Endodermal cell (in vitro differentiated cells): ENCODE measurements around the gene EXOC6. TPM values are rescaled to one million over a fixed set of nuclear protein-coding genes. Genes with fewer than 3 reads are reported as not detected.

ENCODE experiments used
- DNase-seq: peaks from one replicate; pipeline ENCODE4 v3.0.0-alpha.2; 2017
- H3K27ac ChIP-seq: 2 replicates; pipeline ENCODE4 v1.5.1; 2013; ENCODE audit warnings: mild to moderate bottlenecking, low read depth, low read length, moderate library complexity
- H3K27me3 ChIP-seq: 2 replicates; pipeline ENCODE4 v1.6.1; 2013; ENCODE audit warnings: mild to moderate bottlenecking, low read length, moderate library complexity; ENCODE audit not compliant: insufficient read depth, control insufficient read depth, poor library complexity, severe bottlenecking
- H3K36me3 ChIP-seq: 2 replicates; pipeline ENCODE4 v1.7.0; 2013; ENCODE audit warnings: mild to moderate bottlenecking, low read length, moderate library complexity; ENCODE audit not compliant: control insufficient read depth, insufficient read depth
- H3K4me1 ChIP-seq: one replicate; pipeline ENCODE4 v1.7.0; 2013; ENCODE audit warnings: low read length; ENCODE audit not compliant: control insufficient read depth, insufficient read depth
- H3K4me3 ChIP-seq: 2 replicates; pipeline ENCODE4 v1.5.1; 2013; ENCODE audit warnings: mild to moderate bottlenecking, low read length, moderate library complexity
- H3K9ac ChIP-seq: 2 replicates; pipeline ENCODE4 v1.6.1; 2013; ENCODE audit warnings: mild to moderate bottlenecking, low read length, moderate library complexity; ENCODE audit not compliant: poor library complexity, severe bottlenecking; ENCODE audit errors: extremely low read depth
- H3K9me3 ChIP-seq: 2 replicates; pipeline ENCODE4 v1.6.1; 2013; ENCODE audit warnings: mild to moderate bottlenecking, low read length, moderate library complexity; ENCODE audit not compliant: control insufficient read depth
- H3K27ac Mint-ChIP-seq: 2 replicates; pipeline ENCODE4 v1.8.0; 2020; ENCODE audit warnings: mixed read lengths
- H3K27me3 Mint-ChIP-seq: 2 replicates; pipeline ENCODE4 v1.8.0; 2021; ENCODE audit warnings: mild to moderate bottlenecking, mixed read lengths; ENCODE audit not compliant: insufficient read depth
- H3K36me3 Mint-ChIP-seq: 2 replicates; pipeline ENCODE4 v1.8.0; 2020; ENCODE audit warnings: low read depth, mixed read lengths
- H3K4me1 Mint-ChIP-seq: 2 replicates; pipeline ENCODE4 v1.8.0; 2020; ENCODE audit warnings: mixed read lengths
- H3K4me3 Mint-ChIP-seq: 2 replicates; pipeline ENCODE4 v1.8.0; 2020; ENCODE audit warnings: mild to moderate bottlenecking, moderate library complexity, mixed read lengths
- H3K9me3 Mint-ChIP-seq: 2 replicates; pipeline ENCODE4 v1.8.0; 2020; ENCODE audit warnings: mild to moderate bottlenecking, mixed read lengths
- WGBS, 2 experiments: methylation state at CpG; one replicate each; pipeline versions ENCODE4 v1.1.5 to v1.1.7; 2013; ENCODE audit warnings: missing lambda C conversion rate in 2 of 2, mixed read lengths in 1 of 2; ENCODE audit not compliant: insufficient coverage in 1 of 2, insufficient read length in 1 of 2; 5-methylcytosine and 5-hydroxymethylcytosine counted together
- total RNA-seq, 2 donors: library from RNA; stranded (reverse); fragmentation: NEBNext Ultra II Directional in 1 of 2; extraction: Animal tissue kit (Norgen Biotek cat#: 25700) in 1 of 2; gene quantifications; 2 replicates in 1 of 2; 3 replicates in 1 of 2; pipeline ENCODE4 v1.2.1, GENCODE V29; 2021
- TF ChIP-seq, protein P1 (sequence below): fragments of 200-600 bp; sonication (generic); conservative IDR thresholded peaks from 2 replicates; pipeline ENCODE4 v1.5.0; 2021; ENCODE audit warnings: antibody characterized with exemption, mild to moderate bottlenecking

Gene EXOC6
- total RNA-seq, 2 donors from 2014 or later, result 12.1 to 21.3 TPM

DNA sequence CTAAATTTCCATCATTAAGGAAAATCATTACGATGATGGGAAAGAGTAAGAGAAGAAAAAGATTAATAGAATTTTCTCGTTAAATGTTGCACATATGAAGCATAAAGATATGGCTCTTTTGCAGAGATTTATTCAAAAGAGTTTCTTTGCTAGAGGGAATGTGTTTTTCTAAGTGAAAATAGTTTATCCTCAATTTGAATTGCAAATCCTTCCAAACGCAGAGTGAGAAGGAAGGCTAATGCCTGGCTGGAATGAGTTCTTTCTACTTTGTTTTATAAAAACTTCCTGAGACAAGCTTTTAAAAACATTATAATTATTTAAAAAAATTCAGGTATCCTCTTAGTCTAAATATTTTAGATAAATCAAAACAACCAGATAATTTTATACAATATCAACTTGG, 239.5 kb downstream of the EXOC6 start:
- TF ChIP-seq, protein P1, sequence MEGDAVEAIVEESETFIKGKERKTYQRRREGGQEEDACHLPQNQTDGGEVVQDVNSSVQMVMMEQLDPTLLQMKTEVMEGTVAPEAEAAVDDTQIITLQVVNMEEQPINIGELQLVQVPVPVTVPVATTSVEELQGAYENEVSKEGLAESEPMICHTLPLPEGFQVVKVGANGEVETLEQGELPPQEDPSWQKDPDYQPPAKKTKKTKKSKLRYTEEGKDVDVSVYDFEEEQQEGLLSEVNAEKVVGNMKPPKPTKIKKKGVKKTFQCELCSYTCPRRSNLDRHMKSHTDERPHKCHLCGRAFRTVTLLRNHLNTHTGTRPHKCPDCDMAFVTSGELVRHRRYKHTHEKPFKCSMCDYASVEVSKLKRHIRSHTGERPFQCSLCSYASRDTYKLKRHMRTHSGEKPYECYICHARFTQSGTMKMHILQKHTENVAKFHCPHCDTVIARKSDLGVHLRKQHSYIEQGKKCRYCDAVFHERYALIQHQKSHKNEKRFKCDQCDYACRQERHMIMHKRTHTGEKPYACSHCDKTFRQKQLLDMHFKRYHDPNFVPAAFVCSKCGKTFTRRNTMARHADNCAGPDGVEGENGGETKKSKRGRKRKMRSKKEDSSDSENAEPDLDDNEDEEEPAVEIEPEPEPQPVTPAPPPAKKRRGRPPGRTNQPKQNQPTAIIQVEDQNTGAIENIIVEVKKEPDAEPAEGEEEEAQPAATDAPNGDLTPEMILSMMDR, result no peak
- Mint-ChIP-seq H3K4me1 (peaks cover 11% of the 10 kb centered on the region), H3K9me3 (peaks cover 3% of the 10 kb centered on the region), H3K36me3 (no peaks in the 10 kb centered on the region), H3K4me3 (no peak overlapping the region), H3K27ac (no peak overlapping the region), H3K27me3 (peaks cover 12% of the 10 kb centered on the region)
- H3K4me3 ChIP-seq, result no peak overlapping the region
- no peak overlapping the region for H3K9ac ChIP-seq
- H3K9me3 ChIP-seq, result no peaks in the 10 kb centered on the region
- H3K4me1 ChIP-seq, result no peaks in the 10 kb centered on the region
- no peak for DNase-seq
- no peak overlapping the region for H3K27ac ChIP-seq
- no peaks in the 10 kb centered on the region for H3K27me3 ChIP-seq
- H3K36me3 ChIP-seq, result no peaks in the 10 kb centered on the region
- 76% methylated on average over 2 to 3 of the region's 3 CpGs for WGBS, 2 experiments

DNA sequence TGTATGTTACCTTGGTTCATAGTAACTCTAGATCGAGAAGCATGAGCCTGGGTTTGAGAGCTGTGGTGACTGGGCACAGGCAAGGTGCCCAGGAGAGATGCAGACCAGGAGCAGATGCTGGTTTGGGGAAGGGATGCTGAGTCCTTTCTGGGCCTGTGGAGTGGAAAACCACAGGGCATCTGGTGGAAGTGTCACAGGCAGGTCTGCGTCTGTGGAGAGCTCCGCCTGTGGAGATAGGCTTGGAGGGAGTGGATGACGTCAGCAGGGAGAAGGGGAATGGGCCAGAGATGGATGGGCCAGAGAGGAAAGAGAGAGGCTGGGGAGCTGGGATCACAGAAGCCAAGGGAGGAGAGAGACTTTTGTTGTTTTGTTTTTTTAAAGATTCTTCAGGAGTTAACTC, 240.1 kb downstream of the EXOC6 start:
- Mint-ChIP-seq H3K27ac (peak overlapping the region; percentile 16), H3K4me3 (no peak overlapping the region), H3K36me3 (no peaks in the 10 kb centered on the region), H3K4me1 (peaks cover 9% of the 10 kb centered on the region), H3K9me3 (peaks cover 3% of the 10 kb centered on the region), H3K27me3 (peaks cover 12% of the 10 kb centered on the region)
- no peak overlapping the region for H3K27ac ChIP-seq
- no peaks in the 10 kb centered on the region for H3K27me3 ChIP-seq
- H3K4me3 ChIP-seq, result no peak overlapping the region
- H3K9ac ChIP-seq, result no peak overlapping the region
- no peaks in the 10 kb centered on the region for H3K4me1 ChIP-seq
- TF ChIP-seq, protein P1, result no peak
- no peaks in the 10 kb centered on the region for H3K9me3 ChIP-seq
- no peaks in the 10 kb centered on the region for H3K36me3 ChIP-seq
- WGBS, 2 experiments, result 89 to 90% methylated on average over 4 of the region's 4 CpGs
- DNase-seq, result no peak

DNA sequence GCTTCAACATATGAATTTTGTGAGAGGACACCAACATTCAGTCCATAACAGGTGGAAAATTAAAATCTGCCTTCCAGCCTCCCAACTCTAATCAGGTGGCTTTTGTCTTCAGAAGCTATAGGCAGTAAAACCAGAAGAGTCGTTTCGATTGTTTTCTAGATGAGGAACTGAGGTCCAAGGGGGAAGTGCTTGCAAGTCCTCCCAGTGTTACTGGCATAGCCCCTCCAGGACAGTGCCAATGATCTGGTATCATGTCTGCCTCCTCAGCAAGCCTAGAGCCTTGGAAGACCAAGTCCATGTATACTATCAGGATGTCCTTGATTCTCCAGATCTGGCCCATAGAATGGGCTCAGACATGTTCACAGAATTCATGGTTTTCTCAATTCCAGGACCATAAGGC, 242.3 kb downstream of the EXOC6 start:
- DNase-seq, result no peak
- Histone ChIP-seq H3K27ac (no peak overlapping the region), H3K4me3 (no peak overlapping the region), H3K27me3 (no peaks in the 10 kb centered on the region), H3K4me1 (no peaks in the 10 kb centered on the region), H3K9ac (no peak overlapping the region), H3K36me3 (no peaks in the 10 kb centered on the region), H3K9me3 (no peaks in the 10 kb centered on the region)
- 98 to 100% methylated on average over 2 of the region's 2 CpGs for WGBS, 2 experiments
- Mint-ChIP-seq H3K9me3 (peaks cover 3% of the 10 kb centered on the region), H3K36me3 (no peaks in the 10 kb centered on the region), H3K4me1 (peaks cover 15% of the 10 kb centered on the region), H3K27ac (no peak overlapping the region), H3K27me3 (peaks cover 12% of the 10 kb centered on the region), H3K4me3 (no peak overlapping the region)
- TF ChIP-seq, protein P1, result no peak
